ENCODE data around the gene CHPF.

CHPF gene

GRCh38 chr2:219566640-219567039 lies 23.0 kb upstream of the CHPF start:
- DNase-seq, result no peak

DNA sequence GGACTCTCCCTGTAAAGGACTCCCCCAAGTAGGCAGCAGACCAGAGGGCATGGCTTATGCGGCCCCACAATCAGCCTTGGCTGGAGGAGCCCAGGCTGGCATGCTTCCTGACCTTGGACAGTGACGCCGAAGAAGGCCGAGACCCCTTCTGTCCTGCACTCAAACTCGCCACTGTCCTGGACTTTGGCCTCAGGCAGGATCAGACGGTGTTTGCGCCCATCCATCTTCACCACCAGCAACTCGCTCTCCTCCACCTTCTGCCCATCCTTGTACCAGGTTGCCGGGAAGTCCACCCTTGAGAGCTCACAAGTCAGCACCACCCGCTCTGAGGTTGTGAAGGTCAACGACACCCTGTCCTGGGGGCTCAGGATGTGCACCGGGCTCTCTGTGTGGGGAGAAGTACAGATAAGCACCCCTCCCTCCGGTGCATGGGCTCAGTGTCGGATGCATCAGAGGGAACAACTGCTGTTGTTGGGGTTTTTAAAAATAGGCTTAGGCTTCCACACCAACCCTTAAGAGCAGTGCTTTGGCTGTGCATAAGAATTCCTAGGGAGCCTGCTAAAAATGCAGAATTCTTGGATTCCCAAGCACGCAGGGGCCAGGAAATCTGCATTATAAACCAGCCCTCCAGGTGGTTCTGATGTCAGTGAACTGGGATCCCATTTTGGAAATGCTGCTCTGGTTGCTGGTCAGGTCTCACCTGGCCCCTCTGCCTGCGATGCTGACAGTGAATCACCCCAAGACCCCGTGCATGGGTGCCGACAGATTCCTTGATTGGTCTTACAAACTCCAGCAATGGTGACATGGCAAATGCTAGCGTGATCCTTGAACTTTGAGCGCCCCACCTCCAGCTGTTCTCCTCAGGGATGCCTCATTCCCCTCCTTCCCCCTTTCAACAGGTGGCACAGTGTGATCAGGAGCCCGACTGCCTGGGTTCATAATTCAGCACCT lies 21.8 kb upstream of the CHPF start:
- no peak for DNase-seq

DNA sequence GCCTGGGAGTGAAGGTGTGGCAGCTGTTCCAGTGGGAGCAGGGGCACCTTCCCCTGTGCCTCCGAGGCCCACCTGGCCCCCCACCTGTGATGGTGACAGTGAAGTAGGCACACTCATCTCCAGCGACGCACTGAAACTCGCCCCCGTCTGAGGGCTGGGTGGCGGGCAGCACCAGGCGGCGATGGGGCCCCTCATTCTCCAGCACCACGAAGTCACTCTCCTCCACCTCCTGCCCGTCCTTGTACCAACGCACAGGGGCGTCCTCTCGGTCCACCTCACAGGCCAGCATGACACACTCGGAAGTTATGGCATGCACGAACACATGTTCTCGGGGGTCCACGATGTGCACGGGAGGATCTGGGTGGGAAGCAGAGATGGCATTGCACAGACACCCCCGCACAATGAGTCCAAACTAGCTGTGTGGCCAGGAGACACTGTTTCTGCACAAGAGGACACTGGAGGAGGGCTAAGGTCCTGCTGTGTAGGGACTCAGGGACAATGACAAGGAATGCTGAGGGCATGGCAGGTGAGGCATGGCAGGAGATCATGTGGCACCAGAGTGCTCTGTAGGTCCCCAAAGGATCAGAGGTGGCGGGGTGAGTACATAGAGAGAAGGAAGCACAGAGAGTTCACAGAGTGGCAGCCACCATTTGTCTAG lies 19.8 kb upstream of the CHPF start:
- no peak for DNase-seq

DNA sequence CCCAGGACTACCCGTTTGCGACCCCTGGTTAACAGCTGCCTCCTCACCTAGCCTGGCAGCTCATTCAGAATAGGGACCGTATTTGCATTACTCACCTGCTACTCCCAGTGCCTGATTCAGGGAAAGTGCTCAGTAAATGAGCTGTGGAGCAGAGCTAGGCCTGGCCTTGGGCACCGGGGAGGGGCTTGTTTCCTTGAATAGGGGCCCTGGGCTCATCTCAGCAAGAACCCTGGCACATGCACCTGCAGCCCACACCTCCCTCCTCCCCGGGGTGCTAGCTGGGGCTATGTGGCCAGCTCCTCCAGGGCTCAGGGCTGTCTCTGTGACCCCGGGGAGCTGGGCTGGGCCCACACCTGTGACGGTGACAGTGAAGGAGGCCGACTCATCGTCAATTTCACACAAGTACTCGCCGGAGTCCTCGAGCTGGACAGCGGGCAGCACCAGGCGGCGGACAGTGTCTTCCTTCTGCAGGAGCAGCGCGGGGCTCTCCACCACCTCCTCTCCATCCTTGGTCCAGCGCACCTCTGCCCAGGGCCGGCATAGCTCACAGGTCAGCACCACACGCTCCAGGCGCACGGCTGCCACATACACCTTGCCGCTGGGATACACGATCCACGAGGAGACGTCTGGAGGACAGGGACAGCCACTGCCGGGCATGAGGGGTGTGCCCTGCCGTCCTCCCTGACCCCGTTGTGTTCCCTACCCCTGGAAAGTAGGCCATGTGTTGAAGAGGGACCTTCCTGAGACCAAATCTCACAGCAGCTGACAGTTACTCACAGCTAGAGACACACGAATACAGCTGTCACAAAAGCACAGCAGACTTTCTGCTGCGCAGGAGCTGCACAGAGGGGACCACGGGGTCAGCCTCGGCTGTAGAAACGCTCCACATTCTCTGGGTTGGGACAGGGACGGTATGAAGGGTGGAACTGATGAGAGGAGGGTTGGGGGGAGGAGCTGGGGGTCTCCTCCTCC lies 18.7 kb upstream of the CHPF start:
- DNase-seq, result no peak

GRCh38 chr2:219561179-219562048 lies 17.8 kb upstream of the CHPF start:
- no peak for DNase-seq

GRCh38 chr2:219560893-219561178 lies 17.2 kb upstream of the CHPF start:
- DNase-seq, result no peak

- DNase-seq, result no peak
Observed at GRCh38 chr2:219560037-219560892, 16.7 kb upstream of the CHPF start.

DNA sequence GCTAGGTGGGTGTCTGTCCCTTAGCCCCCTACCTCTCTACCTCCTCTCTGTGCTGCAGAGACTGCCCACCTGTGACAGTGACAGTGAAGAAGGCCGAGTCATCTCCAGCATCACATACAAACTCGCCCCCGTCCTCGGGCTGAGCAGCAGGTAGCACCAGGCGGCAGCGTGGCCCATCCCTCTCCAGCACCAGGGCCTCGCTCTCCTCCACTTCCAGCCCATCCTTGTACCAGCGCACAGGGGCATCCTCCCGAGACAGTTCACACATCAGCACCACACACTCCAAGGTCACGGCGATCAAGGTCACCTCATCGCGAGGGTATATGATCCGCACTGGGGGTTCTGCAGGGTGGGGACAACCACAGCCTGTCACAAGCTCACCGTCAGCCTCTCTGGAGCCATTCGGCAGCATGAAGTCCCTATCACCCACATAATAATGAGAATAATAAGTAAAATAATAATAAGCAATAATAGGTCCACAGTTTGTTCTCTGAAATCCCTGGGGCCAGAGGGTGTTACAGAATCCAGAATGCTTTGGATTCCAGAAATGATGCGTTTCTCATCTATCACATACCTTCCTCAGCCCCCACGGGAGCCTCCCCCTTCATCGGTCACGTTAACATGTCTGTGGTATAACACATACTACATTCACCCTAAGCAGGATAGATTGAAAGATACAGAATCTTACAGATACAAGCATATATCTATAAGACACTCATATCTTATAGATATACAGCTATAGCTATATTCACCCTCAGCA lies 15.7 kb upstream of the CHPF start:
- no peak for DNase-seq

DNA sequence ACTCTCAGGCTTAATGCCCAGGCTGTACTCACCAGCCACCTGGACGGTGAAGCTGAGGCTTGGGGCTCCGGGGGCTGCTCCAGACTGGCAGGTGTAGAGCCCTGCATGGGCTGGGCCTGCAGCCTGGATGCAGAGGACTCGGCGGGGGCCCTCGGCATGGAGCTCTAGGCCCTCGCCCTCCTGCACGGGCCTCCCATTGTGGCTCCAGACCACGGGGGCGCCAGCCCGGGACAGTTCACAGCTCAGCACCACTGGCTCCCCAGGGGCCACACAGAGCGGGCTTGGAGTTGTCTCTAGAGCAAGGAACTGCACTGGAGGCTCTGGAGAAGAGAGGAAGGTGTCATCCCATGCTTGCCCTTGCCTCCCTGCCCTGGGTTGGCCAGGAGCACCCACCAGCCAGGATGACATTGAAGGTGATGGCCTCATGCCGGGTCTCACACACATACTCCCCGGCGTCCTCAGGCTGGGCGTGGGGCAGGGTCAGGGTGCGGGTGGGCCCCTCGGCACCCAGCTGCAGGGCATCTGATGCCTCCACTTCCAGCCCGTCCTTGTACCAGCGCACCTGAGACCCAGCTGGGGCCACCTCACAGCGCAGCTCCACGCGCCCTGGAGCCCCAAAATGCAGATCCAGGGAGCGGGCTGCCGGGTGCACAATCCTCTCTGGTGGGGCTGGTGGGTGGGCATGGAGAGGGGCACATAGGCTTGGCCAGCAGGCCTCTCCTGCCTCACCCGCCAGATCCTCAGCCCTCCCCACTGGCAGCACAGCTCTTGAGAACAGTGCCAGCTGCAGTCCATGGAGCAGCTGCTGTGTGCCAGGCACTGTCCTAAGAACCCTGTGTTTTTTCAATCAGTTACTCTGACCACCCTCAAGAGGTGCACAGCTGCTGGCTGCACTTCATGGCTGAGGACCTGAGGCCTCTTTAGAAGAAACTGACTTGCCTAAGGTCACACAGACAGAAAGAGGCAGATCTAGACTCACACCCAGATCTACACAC lies 14.5 kb upstream of the CHPF start:
- no peak for DNase-seq

DNA sequence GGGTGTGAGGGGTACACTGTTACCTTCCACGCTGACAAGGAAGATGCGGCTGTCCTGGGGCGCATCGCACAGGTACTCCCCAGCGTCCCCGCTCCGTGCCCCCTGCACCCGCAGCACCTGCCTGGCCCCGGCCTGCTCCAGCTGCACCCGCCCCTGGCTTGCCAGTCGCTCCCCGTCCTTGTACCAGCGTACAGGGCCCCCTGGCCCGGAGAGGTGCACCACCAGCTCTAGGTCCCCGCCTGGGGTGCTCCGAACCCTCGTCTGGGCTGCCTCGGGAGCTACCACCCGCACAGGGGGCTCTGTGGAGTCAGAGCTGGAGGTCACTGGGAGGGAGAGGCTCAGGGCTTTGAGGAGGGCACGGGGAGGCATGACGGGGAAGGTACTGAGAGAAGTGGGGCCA lies 13.7 kb upstream of the CHPF start:
- no peak for DNase-seq

GRCh38 chr2:219556413-219556812 lies 12.8 kb upstream of the CHPF start:
- DNase-seq, result no peak

- no peak for DNase-seq
Observed at GRCh38 chr2:219555956-219556355, 12.3 kb upstream of the CHPF start.

DNA sequence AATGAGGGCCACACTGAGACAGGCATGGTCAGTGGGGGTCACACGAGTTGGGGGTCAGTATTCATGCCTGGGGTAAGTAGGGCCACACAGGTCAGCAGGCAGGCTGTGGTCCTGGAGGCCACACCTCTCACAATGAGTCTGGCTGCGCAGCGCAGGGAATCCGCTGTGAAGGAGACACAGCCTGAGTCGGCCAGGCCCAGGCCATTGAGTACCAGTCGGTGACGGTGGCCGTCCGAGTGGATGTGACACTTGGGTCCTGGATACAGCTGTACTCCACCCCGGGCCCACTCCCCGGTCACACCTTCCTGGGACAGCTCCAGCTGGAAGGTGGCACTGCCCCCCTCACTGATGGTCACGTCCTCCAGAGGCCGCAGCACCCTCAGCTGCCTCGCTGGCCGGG lies 10.7 kb upstream of the CHPF start:
- no peak for DNase-seq

DNA sequence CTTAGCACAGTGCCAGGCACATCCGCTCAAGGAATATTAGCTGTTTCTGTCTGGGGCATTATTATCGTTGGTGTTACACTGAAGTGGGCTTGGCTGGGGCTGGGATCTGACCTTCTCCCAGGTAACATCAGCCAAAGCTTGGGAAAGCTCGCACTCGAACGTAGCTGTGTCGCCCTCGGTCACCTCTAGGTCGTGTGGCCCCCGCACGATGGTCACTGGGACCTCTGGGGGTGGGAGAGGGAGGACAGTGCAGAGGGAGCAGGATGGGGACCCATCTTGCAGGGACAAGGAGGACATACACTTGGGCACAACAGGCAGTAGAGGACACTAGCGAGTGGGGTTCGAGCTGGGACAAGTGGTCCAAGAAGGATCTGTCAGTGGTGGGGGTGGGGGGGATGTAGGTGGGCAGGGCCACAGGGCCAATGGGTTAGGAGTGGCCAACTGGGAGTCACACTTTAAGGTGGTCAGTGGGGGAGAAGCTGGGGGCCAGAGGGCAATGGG lies 9.9 kb upstream of the CHPF start:
- DNase-seq, result no peak

DNA sequence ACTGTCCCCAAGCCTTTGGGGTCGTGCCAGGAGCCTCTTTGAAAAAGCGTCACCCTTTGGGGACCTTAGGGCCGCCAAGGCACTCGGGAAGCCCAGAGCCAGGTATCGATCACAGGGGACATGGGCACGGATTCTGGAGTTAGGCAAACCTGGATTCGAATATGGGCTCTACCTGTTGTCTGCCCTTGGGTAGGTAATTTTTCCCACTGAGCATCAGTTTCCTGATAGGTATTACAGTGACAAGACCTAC lies 9.5 kb upstream of the CHPF start:
- DNase-seq, result no peak

DNA sequence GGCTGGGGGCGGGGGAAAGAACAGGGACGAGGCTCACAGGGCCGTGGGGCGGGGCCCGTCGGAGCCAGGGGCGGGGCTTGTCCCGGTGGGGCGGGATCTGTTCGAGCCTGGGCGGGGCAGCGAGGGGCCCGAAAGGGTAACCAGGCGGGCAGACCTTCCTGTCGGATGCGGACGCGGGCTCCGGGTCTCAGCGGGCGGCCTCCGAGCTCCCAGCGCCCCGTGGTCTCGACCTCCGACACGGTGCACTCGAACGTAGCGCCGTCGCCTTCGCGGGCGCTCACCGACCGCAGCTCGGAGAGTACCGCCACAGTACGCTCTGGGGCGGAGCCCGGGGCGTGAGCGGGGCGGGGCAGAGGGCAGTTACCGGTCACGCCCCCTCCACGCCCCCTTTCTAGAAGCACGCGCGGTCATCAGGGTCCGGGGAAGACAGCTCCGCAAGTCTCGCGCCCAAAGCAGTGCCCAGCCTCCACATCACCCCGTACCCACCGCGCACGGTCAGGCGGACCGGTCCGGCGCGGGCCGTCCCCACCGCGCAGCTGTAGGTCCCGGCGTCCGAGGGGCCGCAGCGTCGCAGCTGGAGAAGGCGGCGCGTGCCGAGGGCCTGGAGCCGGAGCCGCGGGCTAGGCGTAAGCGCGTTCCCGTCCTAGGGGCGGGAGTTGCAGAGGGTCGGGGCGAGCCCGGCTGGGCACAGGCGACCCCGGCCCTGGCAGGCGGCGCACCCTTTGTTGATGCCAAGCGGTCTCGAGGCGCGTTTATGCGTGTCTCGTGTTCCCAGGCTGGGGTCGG lies 9.0 kb upstream of the CHPF start:
- no peak for DNase-seq

DNA sequence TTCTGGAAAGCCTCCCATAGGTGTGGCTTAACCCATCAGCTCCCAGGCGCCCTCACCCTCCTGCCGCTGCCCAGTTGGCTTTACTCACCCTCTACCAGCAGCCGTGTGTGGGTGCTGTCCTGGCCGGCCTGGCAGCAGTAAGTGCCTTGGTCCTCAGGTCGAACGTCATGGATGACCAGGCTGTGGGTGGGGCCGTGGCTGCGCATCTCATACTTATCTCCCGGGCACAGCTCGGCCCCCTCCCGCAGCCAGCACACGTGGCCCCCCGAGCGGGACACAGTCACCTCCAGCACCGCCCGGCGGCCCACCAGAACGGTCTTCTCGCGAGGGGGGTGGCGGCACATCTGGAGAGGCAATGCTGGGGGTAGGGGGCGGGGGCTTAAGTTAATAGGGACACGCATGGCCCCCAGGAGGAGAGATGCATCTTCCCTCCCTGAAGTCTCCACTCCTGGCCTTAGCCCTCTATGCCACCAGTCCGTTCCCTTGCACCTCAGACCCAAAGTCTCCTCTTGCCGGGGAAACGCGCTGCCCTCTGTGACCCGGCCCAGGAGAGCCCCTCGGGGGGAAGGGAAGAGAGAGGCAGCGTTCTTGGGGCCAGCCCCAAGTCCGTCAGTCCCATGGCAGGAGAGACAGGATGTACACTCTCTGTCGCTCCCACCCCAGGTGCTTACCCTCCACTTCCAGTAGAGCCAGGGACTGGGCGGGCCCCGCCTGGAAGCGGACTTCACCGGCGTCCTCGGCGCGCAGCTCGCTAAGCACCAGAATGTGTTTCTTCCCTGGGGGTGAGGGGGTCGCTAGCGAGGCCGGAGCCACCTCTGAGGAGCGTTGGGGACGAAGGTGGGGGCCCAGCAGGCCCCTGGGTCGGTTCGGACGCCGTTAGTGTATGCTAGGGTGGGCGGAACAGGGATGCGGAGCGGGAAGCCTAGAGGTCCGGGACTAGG lies 8.1 kb upstream of the CHPF start:
- DNase-seq, result no peak

Measured in NCI-H187 treated with DMSO at 0.1 percent for 48 hours (cell line).